ENCODE measurements around the gene LARP4.
A peak's percentile ranks its signal among the peaks of the same experiment; 100 is the strongest.
"Not testable (repeated sequence)": the region's sequence is repeated elsewhere in the genome, so short reads cannot be mapped to it uniquely, and the experiment has no call there.

The LARP4 gene

DNA sequence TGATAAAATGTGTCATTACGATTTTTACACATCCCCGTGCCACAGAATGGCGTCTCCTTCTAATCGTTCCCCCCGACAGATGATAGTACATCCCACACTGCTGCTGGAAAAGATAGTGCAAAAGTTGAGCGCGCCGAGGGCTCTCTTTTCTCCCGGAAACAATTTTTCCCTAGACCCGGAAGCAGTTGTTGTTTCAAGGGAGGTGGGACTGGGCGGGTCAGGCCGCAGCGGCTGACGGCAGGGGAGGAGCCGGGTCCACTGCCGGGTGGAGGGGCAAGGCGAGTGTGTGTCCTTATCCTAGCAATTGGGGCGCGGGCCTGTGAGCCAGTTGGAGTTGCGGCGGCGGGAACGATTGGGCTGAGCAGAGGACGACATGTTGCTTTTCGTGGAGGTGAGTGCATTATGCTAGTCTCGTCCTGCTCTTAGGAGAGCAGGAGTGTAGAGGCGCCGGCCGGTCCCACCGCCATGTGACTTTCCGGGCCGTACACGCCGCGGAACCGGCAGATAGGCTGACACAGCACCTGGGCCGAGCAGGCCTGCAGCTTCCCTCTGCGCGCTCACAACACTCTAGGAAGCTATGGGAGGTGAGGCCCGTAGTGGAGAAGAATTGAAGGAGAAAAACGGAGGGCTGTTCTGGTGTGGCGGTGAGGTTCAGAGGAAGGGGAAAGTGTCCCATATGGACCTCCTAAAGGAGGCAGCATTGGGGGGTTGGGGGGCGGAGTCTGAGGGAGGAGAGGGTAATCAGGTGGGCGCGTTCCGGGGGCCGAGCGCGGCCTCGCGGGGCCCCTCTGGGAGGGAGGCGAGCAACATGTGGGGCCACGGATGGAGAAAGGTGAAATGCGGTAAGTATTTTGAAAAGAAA, at the start of gene LARP4:
Gene LARP4 (plus strand): TSS at position 248 of the 862 bp plus-strand sequence. CDS start 126 bp downstream, at position 374.
- DNase-seq (ENCODE audit: low read depth): peak; percentile 71

GRCh38 chr12:50351120-50352043, 49.3 kb upstream of the LARP4 start:
- DNase-seq (ENCODE audit: low read depth): no peak

DNA sequence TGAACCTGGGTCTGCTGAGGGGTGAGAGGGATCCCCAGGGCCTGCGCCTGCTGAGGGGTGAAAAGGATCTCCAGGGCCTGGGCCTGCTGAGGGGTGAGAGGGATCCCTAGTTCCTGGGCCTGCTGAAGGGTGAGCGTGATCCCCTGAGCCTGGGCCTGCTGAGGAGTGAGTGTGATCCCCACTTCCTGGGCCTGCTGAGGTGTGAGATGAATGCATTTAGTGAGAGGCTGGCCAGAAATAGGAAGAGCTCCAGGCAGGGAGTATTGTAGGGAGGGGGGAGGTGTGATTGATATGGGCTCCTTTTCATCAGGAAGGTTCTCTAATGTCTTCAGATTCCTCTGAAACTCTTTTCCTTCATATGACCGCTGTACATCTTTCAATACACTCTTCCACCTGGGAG, 47.3 kb upstream of the LARP4 start:
- no peak for DNase-seq (ENCODE audit: low read depth)

DNA sequence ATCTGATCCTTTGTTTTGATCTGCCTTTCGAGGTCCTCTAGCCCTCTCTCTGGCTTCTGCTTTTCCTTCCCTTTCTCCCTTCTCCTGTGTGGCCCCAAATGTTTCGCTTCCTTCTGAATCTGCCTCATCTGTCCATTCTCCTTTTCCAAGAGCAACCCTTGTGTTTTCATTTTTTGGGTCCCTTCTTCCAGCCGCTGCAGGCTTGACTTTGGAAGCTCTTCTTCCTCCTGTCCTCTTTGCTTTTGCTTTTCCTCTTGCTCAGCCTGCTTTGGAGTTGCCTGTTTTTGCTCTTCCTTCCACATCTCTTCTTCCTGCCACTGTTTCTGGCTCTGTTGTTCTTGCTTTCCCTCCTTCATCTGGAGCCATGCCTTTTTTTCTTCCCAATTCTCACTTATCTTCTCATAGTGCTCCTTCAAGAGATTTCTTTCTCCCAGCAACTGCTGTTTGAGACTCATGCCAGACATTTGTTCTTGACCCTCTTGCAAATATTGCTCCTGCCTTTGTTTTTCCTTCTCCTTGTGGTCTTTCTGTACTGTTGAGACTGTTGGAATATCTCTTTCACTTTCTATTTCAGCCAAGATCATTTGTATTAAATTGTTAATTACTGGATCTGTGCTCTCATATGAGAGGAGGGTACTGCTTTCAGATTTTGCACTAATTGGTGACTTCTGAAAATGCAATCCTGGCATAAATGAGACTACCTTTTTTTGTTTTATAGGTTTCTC, 46.7 kb upstream of the LARP4 start:
- DNase-seq (ENCODE audit: low read depth): peak; percentile 13

DNA sequence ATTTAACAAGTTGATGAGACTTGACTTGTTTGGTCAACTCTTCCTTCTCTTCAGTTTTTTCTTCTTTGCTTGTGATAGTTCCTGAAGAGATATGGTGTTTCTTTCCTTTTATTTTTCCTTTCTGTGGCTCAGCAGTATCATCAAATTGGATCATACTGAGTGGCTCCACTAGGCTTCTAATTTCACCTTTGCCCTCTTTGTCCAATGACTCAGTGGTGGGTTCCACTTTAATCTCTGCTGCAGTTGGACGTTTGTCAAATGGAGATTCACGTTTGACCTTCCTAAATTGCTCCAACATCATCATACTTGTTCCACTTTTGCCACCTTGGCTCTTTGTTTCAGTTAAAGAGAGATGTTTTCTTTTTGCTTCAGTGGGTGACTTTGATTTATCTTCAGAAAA, 45.8 kb upstream of the LARP4 start:
- DNase-seq (ENCODE audit: low read depth): no peak

GRCh38 chr12:50355365-50355764, 45.3 kb upstream of the LARP4 start:
- DNase-seq (ENCODE audit: low read depth): no peak

GRCh38 chr12:50362671-50363070, 38.0 kb upstream of the LARP4 start:
- DNase-seq (ENCODE audit: low read depth): no peak

DNA sequence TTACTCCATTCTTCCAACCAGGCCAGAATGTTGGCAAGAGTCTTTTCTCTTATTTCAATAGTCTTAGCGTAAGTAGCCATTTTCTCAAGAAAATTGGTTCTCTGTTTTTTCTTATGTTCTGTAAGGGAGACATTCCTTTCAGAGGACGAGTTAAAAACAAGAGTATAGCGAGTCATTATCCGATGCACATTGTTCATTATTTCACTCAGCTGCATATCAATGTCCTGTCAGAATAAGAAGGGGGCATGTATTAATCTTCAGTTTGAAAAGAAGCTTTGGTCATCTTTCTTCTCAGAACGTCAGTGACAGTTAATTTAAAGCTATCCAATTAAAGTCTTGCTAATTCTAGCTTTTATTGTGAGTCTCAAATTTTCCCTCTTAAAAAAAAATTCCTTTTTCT, 37.5 kb upstream of the LARP4 start:
- DNase-seq (ENCODE audit: low read depth): no peak

DNA sequence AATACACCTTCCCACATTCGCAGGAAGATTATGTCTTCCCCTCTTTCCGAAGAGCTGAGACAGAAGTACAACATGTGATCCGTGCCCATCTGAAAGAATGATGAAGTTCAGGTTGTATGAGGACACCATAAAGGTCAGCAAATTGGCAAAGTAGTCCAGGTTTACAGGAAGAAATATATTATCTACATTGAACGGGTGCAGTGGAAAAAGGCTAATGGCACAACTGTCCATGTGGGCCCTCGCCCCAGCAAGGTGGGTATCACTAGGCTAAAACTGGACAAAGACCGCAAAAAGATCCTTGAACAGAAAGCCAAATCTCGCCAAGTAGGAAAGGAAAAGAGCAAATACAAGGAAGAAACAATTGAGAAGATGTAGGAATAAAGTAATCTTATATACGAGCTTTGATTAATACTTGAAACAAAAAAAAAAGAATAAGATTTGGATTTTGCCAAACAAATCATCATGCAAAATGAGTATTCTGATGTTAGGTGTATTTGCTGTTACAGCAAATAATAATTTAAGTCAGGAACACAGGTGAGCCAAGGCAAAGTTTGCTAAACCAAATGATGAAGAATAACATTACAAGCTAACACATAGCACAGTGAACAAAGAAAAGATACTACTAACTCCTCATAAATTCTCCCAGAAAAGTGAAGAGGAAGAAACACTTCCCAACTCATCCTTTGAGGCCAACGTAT, 34.8 kb upstream of the LARP4 start:
- DNase-seq (ENCODE audit: low read depth): no peak

GRCh38 chr12:50370672-50371071, 30.0 kb upstream of the LARP4 start:
- DNase-seq (ENCODE audit: low read depth): not testable (repeated sequence)

GRCh38 chr12:50375802-50376201, 24.9 kb upstream of the LARP4 start:
- DNase-seq (ENCODE audit: low read depth): no peak

DNA sequence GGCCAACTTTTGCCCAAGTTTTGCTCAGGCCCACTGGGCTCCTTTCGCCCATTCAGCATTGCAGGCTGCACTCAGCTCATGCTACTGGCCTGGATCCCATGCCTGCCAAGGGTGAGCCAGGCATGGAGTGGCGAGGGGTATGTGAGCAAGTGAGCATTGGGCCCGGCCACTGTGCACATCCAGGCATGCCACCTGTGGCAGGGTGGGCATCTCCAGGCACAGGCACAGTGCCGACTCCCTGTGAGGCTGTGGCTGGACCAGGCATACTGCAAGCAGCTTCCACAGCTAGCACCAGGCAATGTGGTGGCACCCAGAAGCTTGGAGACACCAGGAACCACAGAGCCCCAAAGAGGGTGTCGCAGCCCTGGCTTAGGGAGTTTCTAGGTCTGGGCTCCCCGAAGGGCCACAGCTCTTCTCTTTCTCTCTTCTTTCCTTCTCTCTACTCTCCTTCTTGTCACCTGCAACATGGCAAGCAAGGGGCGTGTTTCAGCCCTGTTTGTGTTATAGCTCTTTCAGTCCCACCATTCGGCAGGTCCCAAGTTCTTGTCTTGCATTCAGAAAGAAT, 19.8 kb upstream of the LARP4 start:
- no peak for DNase-seq (ENCODE audit: low read depth)

- no peak for DNase-seq (ENCODE audit: low read depth)
Observed at GRCh38 chr12:50387487-50387886, 13.2 kb upstream of the LARP4 start.

GRCh38 chr12:50387972-50388478, 12.7 kb upstream of the LARP4 start:
- DNase-seq (ENCODE audit: low read depth): no peak

DNA sequence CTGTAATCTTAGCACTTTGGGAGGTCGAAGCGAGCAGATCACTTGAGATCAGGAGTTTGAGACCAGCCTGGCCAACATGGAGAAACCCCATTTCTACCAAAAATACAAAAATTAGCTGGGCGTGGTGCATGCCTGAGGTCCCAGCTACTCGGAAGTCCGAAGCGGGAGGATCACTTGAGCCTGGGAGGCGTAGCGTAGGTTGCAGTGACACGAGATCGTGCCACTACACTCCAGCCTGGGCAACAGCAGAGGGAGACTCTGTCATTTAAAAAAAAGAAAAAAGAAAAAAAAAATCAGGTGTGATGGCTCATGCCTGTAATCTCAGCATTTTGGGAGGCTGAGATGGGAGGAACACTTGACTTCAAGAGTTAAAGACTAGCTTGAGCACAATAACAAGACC, 11.9 kb upstream of the LARP4 start:
- not testable (repeated sequence) for DNase-seq (ENCODE audit: low read depth)

GRCh38 chr12:50390316-50390741, 10.4 kb upstream of the LARP4 start:
- peak; percentile 87 for DNase-seq (ENCODE audit: low read depth)

- DNase-seq (ENCODE audit: low read depth): no peak
Observed at GRCh38 chr12:50394469-50395029, 6.1 kb upstream of the LARP4 start.

- DNase-seq (ENCODE audit: low read depth): no peak
Observed at GRCh38 chr12:50397117-50397650, 3.5 kb upstream of the LARP4 start.

- no peak for DNase-seq (ENCODE audit: low read depth)
Observed at GRCh38 chr12:50398931-50399330, 1.8 kb upstream of the LARP4 start.

DNA sequence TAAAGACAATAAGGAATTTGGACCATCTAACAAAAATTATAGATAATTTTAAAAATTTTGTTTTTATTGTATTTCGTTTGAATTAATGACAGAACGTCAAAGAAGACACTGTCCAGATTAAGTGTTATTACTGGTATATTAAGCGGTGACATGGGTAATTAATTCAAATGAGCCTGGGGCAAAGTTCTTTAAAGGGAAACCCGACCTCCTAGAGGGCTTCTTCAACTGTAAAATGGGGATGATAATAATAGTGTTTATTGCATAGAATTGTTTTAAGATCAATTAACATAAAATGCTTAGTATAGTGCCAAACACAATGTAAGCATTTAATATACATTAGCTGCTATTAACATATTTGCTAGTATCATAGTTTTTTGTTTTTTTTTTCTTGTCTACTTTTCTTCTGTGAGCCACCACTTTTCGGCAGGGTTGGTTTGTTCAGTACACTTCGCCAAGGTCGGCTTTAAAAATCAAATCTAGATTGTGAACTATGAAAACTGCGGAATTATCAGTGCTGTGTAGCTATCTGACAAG, 514 bp upstream of the LARP4 start:
- no peak for DNase-seq (ENCODE audit: low read depth)

Measured in non-pigmented ciliary epithelial cell (primary cell).